MM.1S (cell line): ENCODE data around the gene NLRP8.
A peak's percentile ranks its signal among the peaks of the same experiment; 100 is the strongest.

Experiments used
- DNase-seq: peaks from one replicate; pipeline ENCODE4 v3.0.0-alpha.2; 2015
- H2AFZ ChIP-seq: fragments of 300-600 bp; sonication (generic); 2 replicates; pipeline ENCODE4 v1.6.0; 2016; ENCODE audit warnings: antibody characterized with exemption, low read length
- H3F3A ChIP-seq: fragments of 300-600 bp; sonication (generic); 2 replicates; pipeline ENCODE4 v1.6.1; 2016; ENCODE audit warnings: mild to moderate bottlenecking, antibody characterized with exemption, low read length, moderate library complexity, mixed read lengths; ENCODE audit not compliant: insufficient read depth
- H3K27ac ChIP-seq: fragments of 300-600 bp; sonication (generic); 2 replicates; pipeline ENCODE4 v1.5.1; 2016; ENCODE audit warnings: mild to moderate bottlenecking, low read length
- H3K27me3 ChIP-seq: fragments of 300-600 bp; sonication (generic); replicated peaks from 2 replicates; pipeline ENCODE4 v1.6.0; 2016; ENCODE audit warnings: low read length; ENCODE audit not compliant: insufficient read depth
- H3K36me3 ChIP-seq: fragments of 300-600 bp; sonication (generic); replicated peaks from 2 replicates; pipeline ENCODE4 v1.6.1; 2016; ENCODE audit warnings: mild to moderate bottlenecking, low read length, mixed read lengths; ENCODE audit not compliant: insufficient read depth
- H3K4me1 ChIP-seq: fragments of 300-600 bp; sonication (generic); 2 replicates; pipeline ENCODE4 v1.6.1; 2016; ENCODE audit warnings: low read length, mixed read lengths
- H3K4me2 ChIP-seq: fragments of 300-600 bp; sonication (generic); 2 replicates; pipeline ENCODE4 v1.6.0; 2016; ENCODE audit warnings: low read depth, low read length
- H3K4me3 ChIP-seq: fragments of 300-600 bp; sonication (generic); 2 replicates; pipeline ENCODE4 v1.5.1; 2016; ENCODE audit warnings: low read length, mixed read lengths
- H3K79me2 ChIP-seq: fragments of 300-600 bp; sonication (generic); 2 replicates; pipeline ENCODE4 v1.6.1; 2016; ENCODE audit warnings: mixed run types, low read length, mixed read lengths
- H3K9ac ChIP-seq: fragments of 300-600 bp; sonication (generic); 2 replicates; pipeline ENCODE4 v1.6.1; 2016; ENCODE audit warnings: low read length, mixed read lengths
- H3K9me2 ChIP-seq: fragments of 300-600 bp; sonication (generic); replicated peaks from 2 replicates; pipeline ENCODE4 v1.6.1; 2016; ENCODE audit warnings: mild to moderate bottlenecking, low read length, mixed read lengths; ENCODE audit not compliant: insufficient read depth
- H3K9me3 ChIP-seq: fragments of 300-600 bp; sonication (generic); replicated peaks from 2 replicates; pipeline ENCODE4 v1.6.1; 2016; ENCODE audit warnings: mild to moderate bottlenecking, low read length, mixed read lengths; ENCODE audit not compliant: insufficient read depth
- H4K20me1 ChIP-seq: fragments of 300-600 bp; sonication (generic); 2 replicates; pipeline ENCODE4 v1.6.1; 2016; ENCODE audit warnings: mild to moderate bottlenecking, low read length, moderate library complexity, mixed read lengths; ENCODE audit not compliant: insufficient read depth
- EZH2 ChIP-seq: fragments of 300-600 bp; sonication (generic); optimal IDR thresholded peaks from 2 replicates; pipeline ENCODE3; 2017; ENCODE audit warnings: low read depth, mild to moderate bottlenecking, antibody characterized with exemption, low read length, mixed read lengths
- EZH2phosphoT487 ChIP-seq: fragments of 300-600 bp; sonication (generic); IDR thresholded peaks from 2 replicates; pipeline ENCODE4 v1.6.1; 2018; ENCODE audit warnings: antibody characterized with exemption, low read length
- TF ChIP-seq, protein P1 (sequence below): fragments of 300-600 bp; sonication (generic); IDR thresholded peaks from 2 replicates; pipeline ENCODE4 v1.5.1; 2016; ENCODE audit warnings: antibody characterized with exemption, low read length, mixed read lengths

The NLRP8 gene

DNA sequence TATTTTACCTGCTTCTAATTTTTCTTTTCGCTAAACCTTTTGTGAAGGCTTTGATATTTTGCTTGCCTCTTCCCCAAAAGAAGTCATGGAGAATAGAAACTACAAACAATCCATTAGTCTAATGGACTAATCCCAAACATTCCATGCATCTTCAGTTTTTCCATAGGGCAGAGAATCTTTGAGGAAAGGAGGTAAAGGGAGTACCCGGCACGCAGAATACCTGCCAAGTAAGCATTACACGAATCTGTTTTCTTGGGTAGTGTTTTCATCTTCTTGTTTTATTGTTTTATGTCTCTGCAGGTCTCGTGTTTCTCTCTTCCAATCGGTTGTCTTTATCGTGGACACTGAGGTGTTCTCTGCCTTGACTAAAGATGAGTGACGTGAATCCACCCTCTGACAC, at the start of gene NLRP8:
Gene NLRP8 (plus strand): TSS at position 301 of the 400 bp plus-strand sequence.
- no peak within 1 kb of the TSS for H3K27ac ChIP-seq
- H3K4me1 ChIP-seq = no peaks in the 10 kb centered on the region
- no peaks in the 10 kb centered on the region for H3F3A ChIP-seq
- H3K9ac ChIP-seq = no peak within 1 kb of the TSS
- DNase-seq = no peak
- H3K4me3 ChIP-seq = no peak within 1 kb of the TSS
- no peaks in the 10 kb centered on the region for H3K36me3 ChIP-seq
- H3K9me3 ChIP-seq = no peaks in the 10 kb centered on the region
- H3K4me2 ChIP-seq = no peak within 1 kb of the TSS
- no peak for TF ChIP-seq EZH2
- no peak for TF ChIP-seq EZH2phosphoT487
- TF ChIP-seq, protein P1, sequence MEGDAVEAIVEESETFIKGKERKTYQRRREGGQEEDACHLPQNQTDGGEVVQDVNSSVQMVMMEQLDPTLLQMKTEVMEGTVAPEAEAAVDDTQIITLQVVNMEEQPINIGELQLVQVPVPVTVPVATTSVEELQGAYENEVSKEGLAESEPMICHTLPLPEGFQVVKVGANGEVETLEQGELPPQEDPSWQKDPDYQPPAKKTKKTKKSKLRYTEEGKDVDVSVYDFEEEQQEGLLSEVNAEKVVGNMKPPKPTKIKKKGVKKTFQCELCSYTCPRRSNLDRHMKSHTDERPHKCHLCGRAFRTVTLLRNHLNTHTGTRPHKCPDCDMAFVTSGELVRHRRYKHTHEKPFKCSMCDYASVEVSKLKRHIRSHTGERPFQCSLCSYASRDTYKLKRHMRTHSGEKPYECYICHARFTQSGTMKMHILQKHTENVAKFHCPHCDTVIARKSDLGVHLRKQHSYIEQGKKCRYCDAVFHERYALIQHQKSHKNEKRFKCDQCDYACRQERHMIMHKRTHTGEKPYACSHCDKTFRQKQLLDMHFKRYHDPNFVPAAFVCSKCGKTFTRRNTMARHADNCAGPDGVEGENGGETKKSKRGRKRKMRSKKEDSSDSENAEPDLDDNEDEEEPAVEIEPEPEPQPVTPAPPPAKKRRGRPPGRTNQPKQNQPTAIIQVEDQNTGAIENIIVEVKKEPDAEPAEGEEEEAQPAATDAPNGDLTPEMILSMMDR = no peak
- H3K27me3 ChIP-seq = no peaks in the 10 kb centered on the region
- H4K20me1 ChIP-seq = no peaks in the 10 kb centered on the region
- no peak within 1 kb of the TSS for H2AFZ ChIP-seq
- H3K79me2 ChIP-seq = no peaks in the 10 kb centered on the region
- no peaks in the 10 kb centered on the region for H3K9me2 ChIP-seq

DNA sequence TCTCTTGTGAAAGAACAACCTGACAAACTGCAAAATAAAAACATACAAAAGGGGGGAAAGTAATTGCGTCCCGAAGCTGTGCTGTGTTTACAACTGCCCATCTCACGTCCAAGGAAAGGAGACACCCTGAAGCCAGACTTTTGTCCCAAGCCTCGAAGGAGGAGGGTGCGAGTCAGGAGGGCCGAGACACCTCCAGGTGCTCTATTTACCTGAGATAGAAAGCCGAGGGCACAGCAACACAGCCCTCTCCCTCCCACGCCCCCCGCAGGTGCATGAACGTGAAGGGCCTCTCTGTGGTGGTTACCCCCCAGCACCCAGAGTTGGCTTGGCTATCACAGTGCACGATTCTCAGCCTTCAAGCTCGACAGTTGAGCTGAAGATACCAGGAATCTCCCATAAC, 48.7 kb upstream of the NLRP8 start:
- H3K9me3 ChIP-seq = no peaks in the 10 kb centered on the region

DNA sequence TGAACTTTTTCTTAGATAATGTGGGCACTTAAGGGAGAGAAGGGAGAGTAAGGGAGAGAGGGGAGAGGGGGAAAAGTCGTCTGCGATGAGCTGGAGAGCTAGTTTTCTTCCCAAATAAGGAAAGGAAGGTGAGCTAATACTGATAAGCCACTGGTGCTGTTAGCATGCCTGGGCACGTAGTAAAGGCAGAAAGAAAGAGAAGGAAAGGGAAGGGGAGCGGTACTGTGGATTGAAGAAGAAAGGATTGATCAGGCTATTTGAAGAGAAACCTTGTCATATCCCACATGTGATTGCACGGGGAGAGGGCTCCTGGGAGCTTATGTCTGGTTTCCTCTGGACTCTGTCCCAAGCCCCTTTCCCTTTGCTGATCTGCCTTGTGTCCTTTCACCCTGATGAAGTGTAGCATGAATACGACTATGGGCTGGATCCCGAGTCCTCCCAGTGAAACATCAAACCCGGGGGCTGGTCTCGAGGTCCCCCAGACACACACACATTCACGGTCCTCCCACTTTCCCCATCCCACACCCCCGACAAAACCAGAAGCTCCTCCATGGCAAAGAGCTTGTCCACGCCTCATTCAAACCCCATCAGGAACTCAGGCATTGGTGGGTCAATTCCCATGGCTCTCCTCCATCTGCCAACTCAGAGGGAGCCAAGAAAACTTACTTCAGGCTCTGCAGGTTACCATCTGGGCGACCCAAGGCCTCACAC, 46.1 kb upstream of the NLRP8 start:
- Histone ChIP-seq H3K9me3 (no peaks in the 10 kb centered on the region), H2AFZ (peak overlapping the region; percentile 61), H3K4me3 (no peak overlapping the region), H3K4me1 (no peaks in the 10 kb centered on the region), H3K9ac (no peak overlapping the region), H4K20me1 (no peaks in the 10 kb centered on the region), H3F3A (no peaks in the 10 kb centered on the region), H3K27me3 (no peaks in the 10 kb centered on the region), H3K27ac (no peak overlapping the region), H3K36me3 (no peaks in the 10 kb centered on the region), H3K9me2 (no peaks in the 10 kb centered on the region), H3K4me2 (peak overlapping the region; percentile 21; the same call in 1 of the 2 replicates), H3K79me2 (no peaks in the 10 kb centered on the region)
- TF ChIP-seq EZH2 (no peak), EZH2phosphoT487 (no peak)
- TF ChIP-seq, protein P1 = no peak
- DNase-seq = no peak

More for the DNA sequence above, 48.7 kb upstream of the NLRP8 start:
- no peak overlapping the region for H3K4me2 ChIP-seq
- TF ChIP-seq EZH2phosphoT487 (no peak), EZH2 (no peak)
- TF ChIP-seq, protein P1 = no peak
- no peak overlapping the region for H3K4me3 ChIP-seq
- H3K27me3 ChIP-seq = no peaks in the 10 kb centered on the region
- no peak for DNase-seq
- no peak overlapping the region for H3K27ac ChIP-seq
- H3K36me3 ChIP-seq = no peaks in the 10 kb centered on the region
- no peaks in the 10 kb centered on the region for H3K9me2 ChIP-seq
- no peaks in the 10 kb centered on the region for H3K79me2 ChIP-seq
- no peaks in the 10 kb centered on the region for H3K4me1 ChIP-seq
- no peak overlapping the region for H3K9ac ChIP-seq
- H2AFZ ChIP-seq = peak overlapping the region; percentile 23; the same call in 1 of the 2 replicates
- no peaks in the 10 kb centered on the region for H4K20me1 ChIP-seq
- H3F3A ChIP-seq = no peaks in the 10 kb centered on the region
